Measurements from ENCODE around the gene SEC14L3.

The SEC14L3 gene

GRCh38 chr22:30491381-30491780, 19.6 kb upstream of the SEC14L3 start:
- no peak for TF ChIP-seq CTCF (IDR thresholded peaks at IDR 0.05; ENCODE audit: low read depth, low read length)
- Histone ChIP-seq H3K27me3 (peaks cover 6% of the 10 kb centered on the region), H3K4me1 (no peaks in the 10 kb centered on the region), H3K9me3 (no peaks in the 10 kb centered on the region), H3K4me3 (ENCODE audit: low read depth, low read length) (no peak overlapping the region), H3K36me3 (no peaks in the 10 kb centered on the region)
- no peak for DNase-seq

- Histone ChIP-seq H3K36me3 (no peaks in the 10 kb centered on the region), H3K9me3 (no peaks in the 10 kb centered on the region), H3K27me3 (peaks cover 6% of the 10 kb centered on the region), H3K4me1 (no peaks in the 10 kb centered on the region), H3K4me3 (ENCODE audit: low read depth, low read length) (no peak overlapping the region)
- peak; percentile 53 for TF ChIP-seq CTCF (IDR thresholded peaks at IDR 0.05; ENCODE audit: low read depth, low read length)
- peak; percentile 30 for DNase-seq
Observed at GRCh38 chr22:30490399-30490798, 18.6 kb upstream of the SEC14L3 start.

GRCh38 chr22:30488121-30488520, 16.3 kb upstream of the SEC14L3 start:
- no peaks in the 10 kb centered on the region for H3K4me1 ChIP-seq
- H3K27me3 ChIP-seq, result peaks cover 4% of the 10 kb centered on the region
- DNase-seq, result no peak
- H3K4me3 ChIP-seq (ENCODE audit: low read depth, low read length), result no peak overlapping the region
- H3K36me3 ChIP-seq, result no peaks in the 10 kb centered on the region
- H3K9me3 ChIP-seq, result no peaks in the 10 kb centered on the region
- TF ChIP-seq CTCF (IDR thresholded peaks at IDR 0.05; ENCODE audit: low read depth, low read length), result no peak

- Histone ChIP-seq H3K27me3 (no peaks in the 10 kb centered on the region), H3K36me3 (no peaks in the 10 kb centered on the region), H3K4me3 (ENCODE audit: low read depth, low read length) (no peak overlapping the region), H3K9me3 (no peaks in the 10 kb centered on the region), H3K4me1 (no peaks in the 10 kb centered on the region)
- no peak for TF ChIP-seq CTCF (IDR thresholded peaks at IDR 0.05; ENCODE audit: low read depth, low read length)
- no peak for DNase-seq
Observed at GRCh38 chr22:30486661-30487115, 14.9 kb upstream of the SEC14L3 start.

GRCh38 chr22:30486118-30486517, 14.3 kb upstream of the SEC14L3 start:
- no peaks in the 10 kb centered on the region for H3K36me3 ChIP-seq
- no peak for DNase-seq
- H3K9me3 ChIP-seq, result no peaks in the 10 kb centered on the region
- H3K4me3 ChIP-seq (ENCODE audit: low read depth, low read length), result no peak overlapping the region
- no peaks in the 10 kb centered on the region for H3K27me3 ChIP-seq
- H3K4me1 ChIP-seq, result no peaks in the 10 kb centered on the region
- no peak for TF ChIP-seq CTCF (IDR thresholded peaks at IDR 0.05; ENCODE audit: low read depth, low read length)

- Histone ChIP-seq H3K36me3 (no peaks in the 10 kb centered on the region), H3K9me3 (no peaks in the 10 kb centered on the region), H3K27me3 (no peaks in the 10 kb centered on the region), H3K4me1 (no peaks in the 10 kb centered on the region), H3K4me3 (ENCODE audit: low read depth, low read length) (no peak overlapping the region)
- peak; percentile 85 for TF ChIP-seq CTCF (IDR thresholded peaks at IDR 0.05; ENCODE audit: low read depth, low read length)
- DNase-seq, result peak; percentile 72
Observed at GRCh38 chr22:30485362-30485988, 13.7 kb upstream of the SEC14L3 start.
